Measurements from ENCODE around the gene WDR18.

The WDR18 gene

DNA sequence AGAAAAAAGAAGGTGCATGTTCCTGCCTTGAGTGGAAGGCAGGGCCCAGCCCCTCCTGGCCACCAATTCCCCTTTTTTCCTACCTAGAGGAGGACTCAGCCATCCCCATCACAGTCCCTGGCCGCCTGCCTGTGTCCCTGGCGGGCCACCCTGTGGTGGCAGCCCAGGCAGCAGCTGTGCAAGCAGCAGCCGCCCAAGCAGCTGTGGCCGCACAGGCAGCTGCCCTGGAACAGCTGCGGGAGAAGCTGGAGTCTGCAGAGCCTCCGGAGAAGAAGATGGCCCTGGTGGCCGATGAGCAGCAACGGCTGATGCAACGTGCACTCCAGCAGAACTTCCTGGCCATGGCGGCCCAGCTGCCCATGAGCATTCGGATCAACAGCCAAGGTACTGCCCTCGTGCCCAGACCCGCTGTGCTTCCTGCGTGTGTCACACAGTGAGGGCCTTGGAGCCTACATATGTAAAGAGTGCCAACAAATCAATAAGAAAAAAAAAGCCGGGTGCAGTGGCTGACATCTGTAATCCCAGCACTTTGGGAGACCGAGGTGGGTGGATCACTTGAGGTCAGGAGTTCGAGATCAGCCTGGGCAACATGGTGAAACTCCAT, 17.6 kb upstream of the WDR18 start:
- DNase-seq, result no peak

DNA sequence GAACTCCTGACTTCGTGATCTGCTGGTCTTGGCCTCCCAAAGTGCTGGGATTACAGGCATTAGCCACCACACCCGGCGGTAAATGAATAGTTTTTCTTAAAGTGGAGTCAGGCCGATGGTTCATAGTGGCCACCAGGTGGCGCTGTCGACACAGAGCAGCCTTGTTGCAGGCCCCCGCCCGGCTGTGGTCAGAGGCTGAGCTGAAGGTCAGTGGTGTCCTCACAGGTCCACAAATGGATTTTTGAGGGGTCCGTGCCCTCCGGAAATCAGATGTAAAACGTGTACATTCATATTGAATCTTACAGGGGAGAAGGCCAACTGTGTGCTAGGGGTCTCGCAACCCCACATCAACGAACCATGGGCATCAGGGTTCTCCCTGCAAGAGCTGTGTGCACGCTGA, 13.4 kb upstream of the WDR18 start:
- DNase-seq, result no peak

DNA sequence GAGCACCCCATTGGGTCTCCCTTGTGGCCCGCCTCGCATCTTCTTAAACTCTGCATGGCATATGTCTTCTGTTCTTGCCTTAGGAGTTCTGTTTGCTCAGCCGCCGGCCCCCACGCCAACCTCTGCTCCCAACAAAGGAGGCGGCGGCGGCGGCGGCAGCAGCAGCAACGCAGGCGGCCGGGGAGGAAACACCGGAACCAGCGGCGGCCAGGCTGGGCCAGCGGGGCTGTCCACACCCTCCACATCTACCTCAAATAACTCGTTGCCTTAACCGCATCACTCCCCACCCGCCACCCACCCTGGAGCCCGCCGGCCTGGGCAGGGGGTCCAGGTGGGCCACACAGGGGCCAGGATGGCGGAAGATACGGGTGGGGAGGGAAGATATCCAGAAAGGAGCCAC, 12.3 kb upstream of the WDR18 start:
- DNase-seq, result no peak

DNA sequence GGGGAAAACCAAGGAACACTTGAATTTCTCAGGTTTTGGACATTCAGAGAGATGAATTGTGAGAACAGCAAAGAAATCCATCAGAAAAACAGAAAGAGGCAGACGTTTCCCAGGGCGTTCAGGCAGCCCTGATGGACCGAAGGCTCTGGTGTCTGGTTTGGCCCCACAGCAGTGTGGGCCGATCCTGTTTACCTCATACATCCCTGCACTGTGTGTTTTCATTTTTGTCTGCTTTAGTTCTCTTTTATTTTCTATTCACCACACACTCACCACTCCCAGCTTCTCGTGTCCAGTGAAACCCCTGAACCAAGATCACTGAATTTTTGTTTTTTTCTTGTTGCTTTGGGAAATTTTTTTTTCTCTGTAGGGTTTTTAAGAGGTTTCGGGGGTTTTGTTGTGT, 11.9 kb upstream of the WDR18 start:
- no peak for DNase-seq

DNA sequence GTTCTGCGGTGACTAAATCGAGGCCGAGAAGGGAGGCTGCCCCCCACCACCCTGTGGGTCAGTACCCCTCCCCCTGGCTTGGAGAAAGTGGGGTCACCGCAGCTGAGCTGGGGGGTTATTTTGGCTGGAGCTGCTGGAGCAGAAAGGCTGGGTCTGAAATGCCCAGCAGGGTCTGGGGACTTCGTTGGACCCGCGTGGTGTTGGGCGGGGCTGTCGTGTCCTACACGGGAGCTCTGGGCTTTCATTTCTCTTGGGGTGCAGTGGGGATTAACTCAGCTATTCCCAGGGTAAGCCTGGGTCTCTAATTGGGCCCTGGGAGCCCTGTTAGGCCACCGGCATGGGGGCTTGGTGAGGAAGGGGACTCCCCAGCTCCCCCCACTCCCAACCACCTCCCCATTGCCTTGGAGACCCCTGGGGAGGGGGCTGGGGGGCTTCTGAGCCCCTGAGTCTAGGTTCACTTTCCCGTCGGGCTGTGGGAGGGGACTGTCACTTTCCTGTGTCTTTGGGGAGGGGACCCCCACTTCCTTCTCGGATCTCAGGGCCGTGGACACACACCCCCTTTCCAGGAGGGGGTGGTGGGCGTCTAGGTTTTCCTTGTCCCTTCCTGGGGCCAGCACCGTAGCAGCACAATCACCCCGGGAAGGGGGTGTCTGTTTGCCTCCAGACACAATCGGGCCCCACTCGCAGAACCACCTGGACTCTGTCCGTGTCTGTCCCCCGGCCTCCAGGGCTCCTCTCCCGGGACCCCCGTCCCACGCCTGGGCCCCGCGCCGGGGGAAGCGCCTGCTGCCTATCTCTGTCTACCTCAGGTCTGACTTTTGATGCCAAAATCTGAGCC, 10.2 kb upstream of the WDR18 start:
- DNase-seq, result no peak

DNA sequence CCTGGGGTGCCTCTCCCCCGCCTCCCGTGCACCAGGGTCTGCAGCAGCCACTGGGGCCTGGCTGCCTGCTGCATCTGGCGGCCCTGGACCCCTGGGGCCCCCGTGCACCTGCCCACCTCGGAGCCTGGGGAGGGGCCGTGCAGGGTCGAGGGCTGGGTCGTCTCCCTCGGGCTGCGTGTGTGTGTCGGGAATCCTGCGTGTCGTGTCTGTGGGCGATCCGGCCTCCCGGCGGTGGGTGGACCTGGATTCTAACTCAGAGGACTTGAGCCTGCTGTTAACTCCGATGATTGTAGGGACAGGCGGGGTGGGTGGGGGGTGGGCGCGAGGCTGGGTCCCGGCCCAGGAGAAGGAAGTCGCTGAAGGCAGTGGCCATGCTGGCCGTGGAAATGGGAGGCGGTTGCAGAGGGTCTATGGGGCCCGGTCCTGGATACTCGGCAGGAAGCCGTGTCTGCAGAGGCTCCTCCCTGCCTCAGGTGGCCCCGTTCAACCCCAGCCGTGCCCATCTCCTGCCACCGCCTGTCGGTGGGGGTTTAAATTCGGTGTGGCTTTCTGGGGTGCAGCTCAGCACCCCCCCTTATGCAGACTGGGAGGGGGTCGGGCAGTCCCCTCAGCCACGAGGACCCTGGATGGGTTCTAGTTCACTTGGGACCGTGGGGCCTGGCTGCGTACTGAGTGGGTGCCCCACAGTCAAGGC, 9.4 kb upstream of the WDR18 start:
- DNase-seq, result no peak

DNA sequence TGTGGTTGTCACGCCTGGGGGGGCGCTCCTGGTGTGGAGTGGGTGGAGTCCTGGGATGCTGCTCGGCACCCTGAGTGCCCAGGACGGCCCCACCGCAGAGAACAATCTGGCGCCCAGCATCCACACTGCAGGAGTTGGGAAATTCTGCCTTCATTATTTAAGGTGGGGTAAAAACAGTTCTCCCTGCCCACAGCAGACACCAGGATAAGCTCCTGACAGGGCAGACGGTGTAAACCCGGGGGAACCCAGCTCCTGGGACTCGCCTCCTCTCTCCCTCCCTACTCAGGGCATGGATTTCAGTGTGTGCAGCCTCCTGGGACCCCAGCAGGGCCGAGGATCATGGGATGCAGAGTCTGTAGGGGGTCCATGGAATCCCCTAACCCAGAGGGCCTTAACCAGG, 7.7 kb upstream of the WDR18 start:
- DNase-seq, result no peak

DNA sequence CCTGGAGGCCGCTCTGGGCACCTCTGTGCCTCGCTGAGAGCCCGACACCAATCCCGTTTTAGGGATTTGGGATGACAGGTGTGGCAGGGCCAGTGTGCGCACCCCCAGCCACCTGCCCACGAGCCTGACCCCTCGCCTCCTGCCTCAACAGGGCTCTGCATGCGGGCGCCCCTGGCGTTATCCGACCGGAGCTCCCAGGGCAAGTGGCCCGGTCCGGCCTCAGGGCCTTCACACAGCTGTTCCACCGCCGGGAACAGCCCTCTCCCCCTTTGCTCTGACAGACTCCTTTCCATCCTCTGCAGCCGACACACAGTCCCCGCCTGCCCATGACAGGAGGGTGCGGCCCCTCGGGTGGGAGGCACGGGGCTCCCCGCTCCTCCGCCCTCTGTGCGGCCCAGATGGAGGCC, 7.1 kb upstream of the WDR18 start:
- no peak for DNase-seq

DNA sequence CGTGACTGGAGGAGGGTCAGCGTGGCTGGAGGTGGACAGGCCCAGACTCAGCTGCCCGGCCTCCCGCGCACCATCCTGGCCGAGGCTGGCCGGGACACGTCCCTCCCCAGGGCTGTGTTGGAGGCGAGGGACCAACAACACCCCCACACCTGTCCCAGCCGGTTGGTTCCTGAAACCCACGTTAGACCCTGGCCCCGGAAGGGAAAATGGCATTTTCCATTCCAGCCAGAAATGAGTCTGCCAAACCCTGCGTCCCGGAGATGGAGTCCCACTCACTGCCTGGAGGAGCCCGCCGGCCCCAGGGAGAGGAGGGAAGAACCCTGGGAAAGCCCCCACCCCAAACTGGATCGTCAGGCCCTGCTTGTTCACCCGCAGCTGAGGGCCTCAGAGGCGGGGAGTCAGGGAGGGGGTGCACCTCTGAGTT, 4.8 kb upstream of the WDR18 start:
- no peak for DNase-seq

DNA sequence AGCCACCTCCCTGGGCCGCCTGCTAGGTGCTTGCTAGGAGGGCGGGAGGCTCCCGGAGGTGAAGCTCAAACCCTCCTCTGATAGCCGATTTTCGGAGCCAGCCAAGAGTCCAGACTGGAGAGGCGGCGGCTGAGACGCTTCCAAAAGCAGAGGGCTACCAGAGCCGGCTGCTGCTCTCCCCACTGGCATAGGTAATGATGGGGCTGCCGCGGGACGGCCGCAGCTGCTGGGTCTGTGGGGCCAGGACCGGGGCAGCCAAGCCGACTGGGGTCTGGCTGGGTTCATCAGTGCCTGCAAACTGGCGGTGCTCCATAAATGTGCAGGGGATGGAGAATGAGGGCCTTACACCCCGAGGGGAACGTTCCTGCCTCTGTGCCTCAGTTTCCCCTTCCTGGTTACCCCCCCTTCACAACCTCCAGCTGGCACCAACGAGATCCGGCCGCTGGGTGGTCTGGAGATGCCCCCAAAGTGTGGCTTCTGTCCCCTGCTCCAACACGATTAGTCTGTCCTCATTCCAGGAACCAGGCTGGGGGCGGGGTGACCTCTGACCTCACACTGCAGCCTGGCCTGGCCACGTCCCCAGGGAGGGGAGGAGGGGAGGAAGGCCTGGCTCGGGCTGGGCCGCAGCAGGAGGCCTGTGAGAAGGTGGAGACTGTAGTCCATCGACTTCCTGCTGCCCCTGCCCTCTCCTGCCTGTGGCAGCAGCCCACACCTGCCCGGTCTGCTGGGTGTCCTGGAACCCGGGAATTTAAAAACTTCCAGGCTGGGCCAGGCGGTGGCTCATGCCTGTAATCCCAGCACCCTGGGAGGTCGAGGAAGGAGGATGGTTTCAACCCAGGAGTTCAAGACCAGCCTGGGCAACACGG, 3.8 kb upstream of the WDR18 start:
- no peak for DNase-seq

DNA sequence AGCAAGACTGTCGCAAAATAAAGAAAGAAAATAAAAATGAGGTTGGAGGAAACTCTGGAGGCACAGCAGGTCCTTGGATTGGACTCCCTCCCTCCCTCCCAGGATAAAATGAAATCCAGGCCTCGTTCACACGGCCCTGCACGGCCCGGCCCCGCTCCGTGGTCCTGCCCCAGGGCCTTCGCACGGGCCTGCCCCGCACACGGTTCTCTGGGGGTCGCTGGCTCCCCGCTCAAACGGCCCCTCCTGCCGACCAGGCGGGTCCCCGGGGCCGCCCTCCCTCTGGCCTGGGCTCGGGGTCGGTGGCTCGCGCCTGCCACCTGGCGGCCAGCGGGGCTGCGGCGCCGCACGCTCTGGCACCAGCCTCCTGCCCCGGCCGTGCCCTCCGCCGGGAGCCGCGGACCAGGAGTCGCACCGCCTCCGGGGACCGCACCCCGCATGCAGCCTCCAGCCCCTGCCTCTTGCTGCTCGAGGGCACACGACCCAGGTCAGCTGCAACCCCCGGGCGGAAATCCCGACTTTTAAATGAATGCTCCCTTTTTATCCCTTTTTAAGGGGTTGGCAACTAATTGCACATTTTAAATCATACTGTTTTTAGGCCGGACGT, 1.5 kb upstream of the WDR18 start:
- peak; percentile 61 for DNase-seq

DNA sequence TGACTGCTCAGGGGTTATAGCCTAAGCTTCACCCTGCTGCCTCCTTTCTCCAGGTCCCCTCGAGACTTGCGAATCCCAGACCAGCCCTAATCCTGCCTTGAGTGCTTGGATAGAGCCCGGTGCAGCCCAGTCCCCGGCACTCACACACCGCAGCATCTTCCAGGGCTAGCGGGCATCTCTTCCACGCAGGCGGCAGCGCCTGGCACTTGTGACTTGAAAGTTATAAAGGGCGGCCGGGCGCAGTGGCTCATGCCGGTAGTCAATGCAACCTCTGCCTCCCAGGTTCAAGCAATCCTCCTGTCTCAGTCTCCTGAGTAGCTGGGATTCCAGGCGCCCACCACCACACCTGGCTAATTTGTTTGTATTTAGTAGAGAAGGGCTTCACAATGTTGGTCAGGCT, 1.9 kb downstream of the WDR18 start:
- no peak for DNase-seq

DNA sequence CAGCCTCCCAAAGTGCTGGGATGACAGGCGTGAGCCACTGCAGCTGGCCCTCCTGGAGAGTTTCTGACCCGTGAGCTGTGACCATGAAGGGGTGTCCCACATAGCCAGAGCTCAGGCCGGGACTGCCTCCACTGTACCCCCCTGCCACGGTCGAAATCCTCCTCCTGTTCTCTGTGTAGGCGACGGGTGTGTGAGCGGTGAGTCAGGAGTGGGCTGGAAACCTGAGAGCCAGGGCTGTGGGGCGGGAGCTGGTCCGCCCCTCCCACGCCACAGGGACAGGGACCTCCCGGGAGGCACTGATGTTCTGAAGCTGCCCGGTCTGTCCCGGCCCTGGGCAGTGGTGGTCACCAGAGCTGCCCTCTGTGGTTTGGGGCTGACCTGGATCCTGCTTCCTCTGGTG, 3.9 kb downstream of the WDR18 start:
- DNase-seq, result no peak

DNA sequence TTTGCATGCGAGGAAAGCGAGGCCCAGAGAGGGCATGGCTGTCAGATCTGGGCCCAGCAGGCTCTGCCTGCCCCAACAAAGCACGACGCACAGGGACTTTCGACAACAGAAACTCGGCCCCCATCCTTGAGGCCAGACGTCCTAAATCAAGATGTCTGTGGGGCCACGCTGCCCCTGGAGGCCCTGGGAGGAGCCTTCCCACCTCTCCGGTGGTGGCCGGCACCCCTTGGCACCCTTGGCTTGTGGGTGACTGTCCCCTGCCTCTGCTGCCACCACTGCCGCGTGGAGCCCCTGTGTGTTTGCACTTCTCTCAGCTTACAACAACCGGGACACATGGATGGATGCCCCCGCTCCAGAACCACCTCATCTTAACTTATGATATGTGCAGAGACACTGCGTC, 4.4 kb downstream of the WDR18 start:
- DNase-seq, result no peak

DNA sequence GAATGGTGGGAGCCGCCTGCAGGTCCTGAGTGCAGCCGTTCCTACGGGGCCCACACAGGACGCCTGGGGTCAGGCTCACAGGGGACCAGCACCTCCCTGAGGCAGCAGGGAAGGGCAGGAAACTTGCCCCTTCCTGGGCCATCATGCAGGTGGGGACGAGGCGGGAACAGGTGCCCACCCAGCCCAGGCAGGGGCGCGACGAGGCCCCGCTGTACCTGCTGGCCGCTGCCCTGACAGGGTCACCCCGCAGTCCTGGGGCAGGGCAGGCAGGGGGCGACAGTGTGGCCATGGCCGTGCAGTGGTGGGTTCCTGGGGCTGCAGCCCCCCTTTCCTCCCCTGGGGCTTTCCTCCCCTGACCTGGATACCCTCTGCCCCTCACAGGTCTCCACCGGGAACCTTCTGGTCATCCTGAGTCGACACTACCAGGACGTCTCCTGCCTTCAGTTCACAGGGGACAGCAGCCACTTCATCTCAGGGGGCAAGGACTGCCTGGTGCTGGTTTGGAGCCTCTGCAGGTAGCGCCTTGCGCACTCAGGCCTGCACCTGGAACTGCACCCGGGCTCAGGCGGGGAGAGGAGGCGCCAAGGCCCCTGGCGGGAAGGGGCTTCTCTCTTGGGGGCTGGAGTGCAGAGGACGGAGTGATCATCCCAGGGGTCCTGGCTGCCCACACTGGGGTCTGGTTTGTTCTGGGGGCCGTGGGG, 5.4 kb downstream of the WDR18 start:
- no peak for DNase-seq

DNA sequence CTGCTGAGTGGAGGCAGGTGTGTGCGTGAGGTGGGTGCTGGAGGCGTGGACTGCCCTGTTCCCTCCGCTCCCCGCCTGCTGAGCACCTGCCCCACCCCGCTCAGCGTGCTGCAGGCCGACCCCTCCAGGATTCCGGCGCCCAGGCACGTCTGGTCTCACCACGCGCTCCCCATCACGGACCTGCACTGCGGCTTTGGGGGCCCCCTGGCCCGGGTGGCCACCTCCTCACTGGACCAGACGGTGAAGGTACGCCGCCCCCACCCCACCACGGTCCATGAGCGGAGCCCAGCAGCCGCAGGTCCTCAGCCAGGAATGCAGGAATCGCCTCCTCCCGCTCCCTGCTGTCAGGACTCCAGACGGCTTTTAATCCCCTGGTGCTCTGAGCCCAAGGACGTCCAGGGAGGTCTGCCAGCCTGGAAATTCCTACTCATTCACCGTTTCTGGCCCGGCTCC, 6.0 kb downstream of the WDR18 start:
- DNase-seq, result no peak

DNA sequence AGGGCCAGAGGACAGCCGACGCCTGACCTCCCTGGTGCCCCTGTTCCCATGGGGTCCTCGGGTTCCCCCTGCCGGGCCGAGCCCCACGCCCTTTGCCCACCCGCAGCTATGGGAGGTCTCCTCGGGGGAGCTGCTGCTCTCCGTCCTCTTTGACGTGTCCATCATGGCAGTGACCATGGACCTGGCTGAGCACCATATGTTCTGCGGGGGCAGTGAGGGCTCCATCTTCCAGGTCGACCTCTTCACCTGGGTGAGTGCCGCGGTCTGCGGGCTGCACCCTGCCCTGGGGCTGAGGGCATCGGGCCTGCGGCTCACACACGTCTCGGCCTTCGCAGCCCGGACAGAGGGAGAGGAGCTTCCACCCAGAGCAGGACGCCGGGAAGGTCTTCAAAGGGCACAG, 6.6 kb downstream of the WDR18 start:
- DNase-seq, result no peak

DNA sequence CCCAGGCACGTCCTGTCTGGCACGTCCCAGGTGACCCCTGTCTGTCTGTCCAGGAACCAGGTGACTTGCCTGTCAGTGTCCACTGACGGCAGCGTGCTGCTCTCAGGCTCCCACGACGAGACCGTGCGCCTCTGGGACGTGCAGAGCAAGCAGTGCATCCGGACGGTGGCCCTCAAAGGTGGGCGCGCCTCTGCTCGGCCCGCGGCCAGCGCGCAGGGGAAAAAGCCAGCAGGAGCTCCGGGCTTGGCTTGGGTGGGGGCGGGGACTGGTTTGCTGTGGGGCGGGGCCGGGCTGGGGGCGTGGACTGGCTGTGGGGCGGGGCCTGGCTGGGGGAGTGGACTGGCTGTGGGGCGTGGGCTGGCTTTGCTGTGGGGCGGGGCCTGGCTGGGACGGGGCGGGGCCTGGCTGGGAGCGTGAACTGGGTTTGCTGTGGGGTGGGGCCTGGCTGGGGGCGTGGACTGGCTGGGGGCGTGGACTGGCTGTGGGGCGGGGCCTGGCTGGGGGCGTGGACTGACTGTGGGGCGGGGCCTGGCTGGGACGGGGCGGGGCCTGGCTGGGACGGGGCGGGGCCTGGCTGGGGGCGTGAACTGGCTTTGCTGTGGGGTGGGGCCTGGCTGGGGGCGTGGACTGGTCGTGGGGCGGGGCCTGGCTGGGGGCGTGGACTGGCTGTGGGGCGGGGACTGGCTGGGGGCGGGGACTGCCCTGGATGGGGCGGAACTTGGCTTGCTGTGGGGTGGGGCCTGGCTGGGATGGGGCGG, 7.2 kb downstream of the WDR18 start:
- DNase-seq, result peak; percentile 70

DNA sequence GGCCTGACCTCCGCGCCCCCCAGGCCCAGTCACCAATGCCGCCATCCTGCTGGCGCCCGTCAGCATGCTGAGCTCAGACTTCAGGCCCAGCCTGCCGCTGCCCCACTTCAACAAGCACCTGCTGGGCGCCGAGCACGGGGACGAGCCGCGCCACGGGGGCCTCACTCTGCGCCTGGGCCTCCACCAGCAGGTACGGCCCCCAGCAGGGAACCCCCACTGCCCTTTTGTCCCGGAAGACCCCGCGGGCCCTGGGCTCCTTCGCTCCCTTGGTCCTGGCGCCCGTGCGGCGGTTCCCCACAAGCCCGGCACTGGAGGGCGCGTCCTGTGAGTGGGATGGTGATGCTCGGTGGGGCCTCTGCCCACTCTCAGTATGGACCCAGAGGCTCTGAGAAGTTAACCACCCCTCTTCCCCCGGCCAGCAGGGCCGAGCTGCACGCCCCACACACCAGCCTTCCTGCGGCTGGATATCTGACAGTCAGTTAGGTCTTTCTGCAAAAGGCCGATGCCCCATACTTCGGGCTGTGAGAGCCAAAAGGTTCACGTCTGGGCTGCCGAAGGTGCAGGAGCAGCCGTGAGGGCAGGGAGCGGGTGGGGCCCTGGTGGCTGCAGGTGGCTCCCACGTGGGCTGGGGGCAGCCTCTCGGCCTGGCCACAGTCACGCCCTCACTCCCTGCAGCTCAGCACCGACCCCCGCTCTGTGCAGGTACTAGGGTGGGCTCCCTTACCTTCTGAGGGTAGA, 8.0 kb downstream of the WDR18 start:
- no peak for DNase-seq

DNA sequence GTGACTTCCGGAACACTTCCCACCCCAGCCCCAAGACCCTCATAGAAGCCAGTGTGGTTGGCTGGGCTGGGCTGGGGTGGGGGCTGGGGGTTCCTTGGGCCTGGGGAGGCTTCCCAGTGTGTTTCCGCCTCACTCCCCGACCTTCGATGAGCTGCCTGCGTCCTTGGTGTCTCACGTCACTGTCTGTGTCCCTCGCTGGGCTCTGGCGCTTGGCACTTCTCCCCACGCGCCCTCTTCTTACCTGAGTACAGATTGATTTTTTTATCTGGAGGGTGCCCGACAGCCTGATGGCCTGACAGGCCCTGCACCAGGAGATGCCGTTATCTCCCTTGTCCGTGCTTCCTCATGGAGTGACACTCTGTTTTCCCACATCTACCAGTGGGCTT, 8.5 kb downstream of the WDR18 start:
- no peak for DNase-seq

All from effector CD8-positive, alpha-beta T cell (primary cell).